A549 (cell line): ENCODE results near the gene MOV10L1. TPM values are rescaled to one million over a fixed set of nuclear protein-coding genes. Genes with fewer than 3 reads are reported as not detected.

Experiments used
- ATAC-seq, 2 experiments: fragments of 200-7000 bp in 1 of 2; fragments of >200 bp in 1 of 2; cut with Nextera tagmentation in 1 of 2; cut with Tn5 transposase in 1 of 2; 3 replicates each; pipeline versions ENCODE4 v1.8.0 to v1.9.1; 2018 to 2020; ENCODE audit warnings: mild to moderate bottlenecking in 1 of 2, moderate library complexity in 1 of 2
- CTCF ChIA-PET: fragments of 300-600 bp; sonication (Branson Sonifier 250); formaldehyde crosslinking; extraction: SDS; loops from one replicate; lab custom pipeline; 2021; ENCODE audit warnings: antibody characterized with exemption, inconsistent platforms; lab: Yijun Ruan, JAX
- POLR2A ChIA-PET: fragments of 350-600 bp; formaldehyde crosslinking; extraction: SDS; loops from one replicate; lab custom pipeline; 2021; ENCODE audit warnings: antibody characterized with exemption, inconsistent platforms; lab: Yijun Ruan, JAX
- DNase-seq, 2 experiments: peaks; one replicate each; pipeline versions ENCODE4 v3.0.0 to v3.0.0-alpha.2; 2011 to 2016; ENCODE audit warnings: low read depth in 1 of 2, low spot score in 1 of 2
- FAIRE-seq: peaks from 2 replicates; lab custom pipeline; 2011; peaks lifted over from hg19 to GRCh38; lab: Jason Lieb, UNC
- H3K27ac ChIP-seq, 2 experiments: fragments of >200 bp; sonication (Bioruptor Twin); formaldehyde crosslinking; 3 replicates each; pipeline ENCODE4 v1.5.1; 2016 to 2017
- H3K4me1 ChIP-seq: fragments of >200 bp; sonication (Bioruptor Twin); formaldehyde crosslinking; 3 replicates; pipeline ENCODE4 v1.6.1; 2016
- H3K4me2 ChIP-seq: fragments of >200 bp; sonication (Bioruptor Twin); formaldehyde crosslinking; 3 replicates; pipeline ENCODE4 v1.6.1; 2016
- H3K4me3 ChIP-seq: fragments of >200 bp; sonication (Bioruptor Twin); formaldehyde crosslinking; 3 replicates; pipeline ENCODE4 v1.5.1; 2016
- H3K9me3 ChIP-seq: fragments of >200 bp; sonication (Bioruptor Twin); formaldehyde crosslinking; 3 replicates; pipeline ENCODE4 v1.6.1; 2016
- EHF ChIP-seq: fragments of 250-450 bp; sonication (Bioruptor Pico); IDR thresholded peaks from 2 replicates; pipeline ENCODE4 v1.5.0; 2020; ENCODE audit warnings: mild to moderate bottlenecking
- FOSL2 ChIP-seq, 2 experiments: fragments of 450-650 bp in 1 of 2; fragments of >200 bp in 1 of 2; sonication (Bioruptor Twin) in 1 of 2; formaldehyde crosslinking; IDR thresholded peaks; 2 replicates each; pipeline versions ENCODE4 v1.5.0 to v1.6.1; 2016 to 2020; ENCODE audit warnings: mild to moderate bottlenecking in 1 of 2, moderate library complexity in 1 of 2
- GATA3 ChIP-seq: IDR thresholded peaks from 2 replicates; pipeline ENCODE4 v1.6.1; 2012; ENCODE audit warnings: borderline replicate concordance
- HDAC2 ChIP-seq: fragments of 200-600 bp; sonication (generic); IDR thresholded peaks from 2 replicates; pipeline ENCODE4 v1.6.1; 2016
- HEYL ChIP-seq: fragments of 250-450 bp; sonication (Bioruptor Pico); IDR thresholded peaks from 2 replicates; pipeline ENCODE4 v1.8.0; 2021; ENCODE audit warnings: mild to moderate bottlenecking, moderate library complexity
- HOXB13 ChIP-seq: fragments of 250-450 bp; sonication (Bioruptor Pico); IDR thresholded peaks from 2 replicates; pipeline ENCODE4 v1.5.0; 2020; ENCODE audit warnings: low read depth, mild to moderate bottlenecking, moderate library complexity
- HOXB5 ChIP-seq: fragments of 250-450 bp; sonication (Bioruptor Pico); IDR thresholded peaks from 2 replicates; pipeline ENCODE4 v1.5.0; 2020; ENCODE audit warnings: mild to moderate bottlenecking, moderate library complexity
- JUNB ChIP-seq: fragments of >200 bp; sonication (Bioruptor Twin); formaldehyde crosslinking; IDR thresholded peaks from 2 replicates; pipeline ENCODE4 v1.6.1; 2016
- MYC ChIP-seq: IDR thresholded peaks from 2 replicates; pipeline ENCODE4 v1.6.1; 2012; ENCODE audit warnings: mild to moderate bottlenecking, inconsistent platforms, low read length, improper control_type of control experiment, borderline replicate concordance
- PHF8 ChIP-seq: fragments of 200-600 bp; sonication (generic); IDR thresholded peaks from 2 replicates; pipeline ENCODE4 v1.6.1; 2016; ENCODE audit warnings: low read depth, mild to moderate bottlenecking, antibody characterized with exemption, moderate library complexity, borderline replicate concordance
- POLR2A ChIP-seq: IDR thresholded peaks from 2 replicates; pipeline ENCODE4 v1.6.1; 2012; ENCODE audit warnings: mild to moderate bottlenecking, low read length
- POLR2AphosphoS2 ChIP-seq: conservative IDR thresholded peaks from 2 replicates; pipeline ENCODE4 v1.6.1; 2012; ENCODE audit warnings: low read length, improper control_type of control experiment, inconsistent platforms
- RAD21 ChIP-seq, 2 experiments: fragments of >200 bp in 1 of 2; sonication (Bioruptor Twin) in 1 of 2; formaldehyde crosslinking in 1 of 2; IDR thresholded peaks in 1 of 2; conservative IDR thresholded peaks in 1 of 2; 2 replicates in 1 of 2; 3 replicates in 1 of 2; pipeline ENCODE4 v1.6.1; 2012 to 2018; ENCODE audit warnings: inconsistent platforms in 1 of 2
- RARB ChIP-seq: fragments of 250-450 bp; sonication (Bioruptor Pico); IDR thresholded peaks from 2 replicates; pipeline ENCODE4 v1.8.0; 2021; ENCODE audit warnings: mild to moderate bottlenecking, moderate library complexity
- RFX5 ChIP-seq: fragments of 450-650 bp; IDR thresholded peaks from 2 replicates; pipeline ENCODE4 v1.7.1; 2014; ENCODE audit warnings: antibody characterized with exemption, mild to moderate bottlenecking, moderate library complexity
- SMC3 ChIP-seq: fragments of >200 bp; sonication (Bioruptor Twin); formaldehyde crosslinking; IDR thresholded peaks from 3 replicates; pipeline ENCODE4 v1.6.1; 2018; ENCODE audit warnings: inconsistent platforms
- SREBF2 ChIP-seq: fragments of 450-650 bp; IDR thresholded peaks from 2 replicates; pipeline ENCODE4 v1.6.1; 2014; ENCODE audit warnings: mild to moderate bottlenecking, moderate library complexity
- TP53 ChIP-seq: fragments of 250-450 bp; sonication (Bioruptor Pico); IDR thresholded peaks from 2 replicates; pipeline ENCODE4 v1.5.0; 2021; ENCODE audit warnings: mild to moderate bottlenecking, moderate library complexity
- ZC3H11A ChIP-seq: fragments of 450-650 bp; IDR thresholded peaks from 2 replicates; pipeline ENCODE4 v1.6.1; 2014; ENCODE audit warnings: antibody characterized with exemption, mild to moderate bottlenecking
- ZNF302 ChIP-seq: fragments of 250-450 bp; sonication (Bioruptor Pico); IDR thresholded peaks from 2 replicates; pipeline ENCODE4 v1.9.0; 2021; ENCODE audit warnings: inconsistent platforms, mild to moderate bottlenecking, moderate library complexity
- WGBS: methylation state at CpG from one replicate; pipeline ENCODE4 v1.1.6; 2017; ENCODE audit errors: missing lambda C conversion rate; 5-methylcytosine and 5-hydroxymethylcytosine counted together
- polyA plus RNA-seq, 4 experiments: library from polyadenylated mRNA; depleted of rRNA in 3 of 4; stranded (reverse); fragments of >200 nt; fragmentation: RNase III in 1 of 4; extraction: RNeasy Plus Mini Kit Qiagen cat#74134 plus additional on column Dnase treatment in 1 of 4; gene quantifications; 2 replicates in 3 of 4; 3 replicates in 1 of 4; pipeline ENCODE4 v1.2.3, GENCODE V29; 2011 to 2017
- TF ChIP-seq, protein P1 (sequence below): fragments of >200 bp; sonication (Bioruptor Twin); formaldehyde crosslinking; IDR thresholded peaks from 3 replicates; pipeline ENCODE4 v1.6.1; 2016

The MOV10L1 gene
- polyA plus RNA-seq, 2 of the 4 experiments (the other 2 are of a cell fraction), result 0.04 TPM

DNA sequence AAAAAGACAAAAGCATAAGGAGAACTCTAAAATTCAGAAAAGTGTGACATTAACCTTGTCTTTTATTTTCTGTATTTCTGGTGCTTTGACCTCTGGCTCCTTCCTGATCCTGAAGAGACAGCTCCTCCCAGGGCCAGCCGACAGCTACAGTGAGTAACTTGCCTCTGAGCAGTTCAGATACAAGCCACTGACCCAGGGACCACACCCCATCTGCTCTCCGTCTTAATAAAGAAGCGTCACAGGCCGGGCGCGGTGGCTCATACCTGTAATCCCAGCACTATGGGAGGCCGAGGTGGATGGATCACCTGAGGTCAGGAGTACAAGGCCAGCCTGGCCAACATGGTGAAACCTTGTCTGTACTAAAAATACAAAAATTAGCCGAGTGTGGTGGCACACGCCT, 11.0 kb upstream of the MOV10L1 start:
- no peak for ATAC-seq
- no peak overlapping the region for H3K4me2 ChIP-seq
- no peak for DNase-seq
- FAIRE-seq, result no peak
- CTCF ChIA-PET, result interaction anchor here (0.7 kb wide), 2 partner anchors 48 to 81 kb away, joined by 3 read pairs; no protein-coding TSS in a partner anchor
- no peak for TF ChIP-seq SREBF2
- no peak for TF ChIP-seq HEYL
- no peak for TF ChIP-seq HOXB5
- no peak for TF ChIP-seq SMC3
- no peak for TF ChIP-seq JUNB
- TF ChIP-seq RFX5, result no peak
- TF ChIP-seq, all 56 proteins: peak for 0
- Histone ChIP-seq H3K27ac (no peak overlapping the region), H3K4me1 (no peaks in the 10 kb centered on the region), H3K4me3 (no peak overlapping the region), H3K9me3 (no peaks in the 10 kb centered on the region)
- WGBS, result 83% methylated on average over 9 of the region's 9 CpGs
- POLR2A ChIA-PET, result no interaction called here

DNA sequence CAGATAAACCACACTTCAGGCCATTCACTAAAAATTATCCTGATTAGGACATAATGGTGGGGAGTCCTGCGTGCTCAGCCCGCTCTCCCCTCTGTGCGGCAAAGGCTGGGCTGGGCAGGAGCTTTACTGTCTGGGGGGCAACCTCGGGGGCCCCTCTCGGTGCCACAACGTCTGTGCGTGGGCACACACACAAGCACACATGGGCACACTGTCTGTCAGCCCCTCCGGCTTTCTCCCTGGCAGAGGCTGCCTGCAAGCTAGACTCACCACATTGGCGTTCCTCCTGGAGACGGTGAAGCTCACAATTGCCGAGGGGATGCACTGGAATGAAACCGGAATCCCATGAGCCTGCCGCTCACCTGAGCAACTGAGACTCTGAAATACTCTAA, 9.7 kb upstream of the MOV10L1 start:
- no peak for DNase-seq
- ATAC-seq, result no peak
- Histone ChIP-seq H3K4me3 (no peak overlapping the region), H3K4me1 (no peaks in the 10 kb centered on the region), H3K27ac (no peak overlapping the region), H3K9me3 (no peaks in the 10 kb centered on the region), H3K4me2 (no peak overlapping the region)
- ChIA-PET CTCF (no interaction called here), POLR2A (no interaction called here)
- 50% methylated on average over 12 of the region's 13 CpGs for WGBS
- FAIRE-seq, result no peak
- TF ChIP-seq TP53 (CRISPR knock-in tag), result no peak
- no peak for TF ChIP-seq PHF8
- TF ChIP-seq MYC, result no peak
- TF ChIP-seq POLR2A, result no peak
- no peak for TF ChIP-seq JUNB
- TF ChIP-seq HEYL, result no peak
- TF ChIP-seq, protein P1, sequence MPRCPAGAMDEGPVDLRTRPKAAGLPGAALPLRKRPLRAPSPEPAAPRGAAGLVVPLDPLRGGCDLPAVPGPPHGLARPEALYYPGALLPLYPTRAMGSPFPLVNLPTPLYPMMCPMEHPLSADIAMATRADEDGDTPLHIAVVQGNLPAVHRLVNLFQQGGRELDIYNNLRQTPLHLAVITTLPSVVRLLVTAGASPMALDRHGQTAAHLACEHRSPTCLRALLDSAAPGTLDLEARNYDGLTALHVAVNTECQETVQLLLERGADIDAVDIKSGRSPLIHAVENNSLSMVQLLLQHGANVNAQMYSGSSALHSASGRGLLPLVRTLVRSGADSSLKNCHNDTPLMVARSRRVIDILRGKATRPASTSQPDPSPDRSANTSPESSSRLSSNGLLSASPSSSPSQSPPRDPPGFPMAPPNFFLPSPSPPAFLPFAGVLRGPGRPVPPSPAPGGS, result no peak
- TF ChIP-seq RAD21 (conservative IDR thresholded peaks at IDR 0.05 in 1 of 2, IDR thresholded peaks at IDR 0.05 in 1 of 2), result no peak
- no peak for TF ChIP-seq POLR2AphosphoS2
- TF ChIP-seq EHF, result no peak
- TF ChIP-seq HOXB13 (CRISPR knock-in tag), result no peak
- no peak for TF ChIP-seq ZC3H11A
- TF ChIP-seq ZNF302, result no peak
- no peak for TF ChIP-seq RARB

DNA sequence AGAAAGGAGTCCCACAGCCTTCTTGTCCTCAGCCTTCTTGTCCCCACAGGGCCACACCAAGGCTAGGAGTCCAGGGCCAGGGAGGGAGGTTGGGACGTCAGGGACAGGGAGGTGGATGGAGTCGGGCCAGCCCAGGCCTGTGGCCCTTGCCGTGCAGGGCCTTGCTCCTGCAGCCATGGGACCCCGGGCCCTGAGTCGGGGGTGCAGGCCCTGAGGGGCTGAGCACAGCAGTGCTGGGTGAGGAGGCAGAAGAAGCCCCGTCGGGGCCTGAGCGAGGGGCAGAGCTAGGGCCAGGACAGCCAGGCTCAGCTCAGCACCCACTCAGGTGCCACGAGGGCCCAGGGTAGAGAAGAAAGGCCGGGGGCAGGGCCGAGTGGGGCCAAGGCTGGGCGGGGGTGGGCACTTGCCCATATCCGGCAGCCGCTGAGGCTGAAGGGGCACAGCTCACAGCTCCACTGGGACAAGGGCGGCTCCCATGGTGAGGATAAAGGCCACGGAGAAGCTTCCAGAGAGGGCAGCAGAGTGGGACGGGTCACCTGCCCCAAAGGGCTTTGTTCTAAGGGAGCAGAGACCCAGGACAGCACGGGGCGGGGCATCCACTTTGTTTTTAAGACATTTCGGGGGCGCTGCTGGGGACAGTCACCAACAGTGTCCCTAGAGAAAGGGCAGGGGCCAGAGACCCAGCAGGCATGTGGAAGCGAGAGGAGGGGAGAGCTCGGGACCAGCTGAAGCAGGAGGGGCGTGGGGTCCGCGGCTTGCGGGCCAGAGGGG, 8.2 kb upstream of the MOV10L1 start:
- no peaks in the 10 kb centered on the region for H3K9me3 ChIP-seq
- no peak overlapping the region for H3K27ac ChIP-seq
- FAIRE-seq (no peak), DNase-seq (no peak), ATAC-seq (no peak)
- no peak overlapping the region for H3K4me3 ChIP-seq
- H3K4me1 ChIP-seq, result no peaks in the 10 kb centered on the region
- ChIA-PET POLR2A (no interaction called here), CTCF (interaction anchor here (1.2 kb wide), 1 partner anchor 16 kb away, joined by 3 read pairs; no protein-coding TSS in a partner anchor)
- H3K4me2 ChIP-seq, result no peak overlapping the region
- TF ChIP-seq FOSL2 (IDR thresholded peaks at IDR 0.05) (no peak), FOSL2 (CRISPR knock-in tag; IDR thresholded peaks at IDR 0.05) (no peak), HOXB13 (CRISPR knock-in tag) (no peak), HDAC2 (no peak), MYC (no peak), GATA3 (no peak)
- TF ChIP-seq, all 56 proteins: peak for 0
- 64% methylated on average over 20 of the region's 27 CpGs for WGBS
